WTC11 (cell line): Measurements from ENCODE around the gene NTSR1. TPM values are rescaled to one million over a fixed set of nuclear protein-coding genes. Genes with fewer than 3 reads are reported as not detected.

Source experiments
- ATAC-seq: fragments of 200-7000 bp; cut with Tn5 transposase; 2 replicates; pipeline ENCODE4 v1.10.0; 2021; ENCODE audit warnings: mild to moderate bottlenecking, moderate library complexity
- CTCF ChIA-PET: fragments of 300-600 bp; sonication (Branson Sonifier 250); formaldehyde crosslinking; loops from one replicate; lab custom pipeline; 2021; ENCODE audit warnings: antibody characterized with exemption; lab: Charles Lee
- POLR2A ChIA-PET: fragments of 350-600 bp; sonication (Branson Sonifier 250); formaldehyde crosslinking; loops from one replicate; lab custom pipeline; 2021; ENCODE audit warnings: antibody characterized with exemption; lab: Charles Lee
- DNase-seq: peaks from one replicate; pipeline ENCODE4 v3.0.0; 2021; ENCODE audit warnings: low spot score
- H3K27ac Mint-ChIP-seq: 2 replicates; pipeline ENCODE4 v1.8.0; 2021; ENCODE audit warnings: mixed read lengths
- H3K27me3 Mint-ChIP-seq: 2 replicates; pipeline ENCODE4 v1.8.0; 2021; ENCODE audit warnings: low read depth, mild to moderate bottlenecking, moderate library complexity, mixed read lengths
- H3K36me3 Mint-ChIP-seq: 2 replicates; pipeline ENCODE4 v1.8.0; 2021; ENCODE audit warnings: mixed read lengths
- H3K4me1 Mint-ChIP-seq: 2 replicates; pipeline ENCODE4 v1.8.0; 2022; ENCODE audit warnings: mixed read lengths
- H3K4me3 Mint-ChIP-seq: 2 replicates; pipeline ENCODE4 v1.8.0; 2021; ENCODE audit warnings: mild to moderate bottlenecking, moderate library complexity, mixed read lengths
- H3K9me3 Mint-ChIP-seq: 2 replicates; pipeline ENCODE4 v1.8.0; 2021; ENCODE audit warnings: mixed read lengths
- AR ChIP-seq: fragments of 250-450 bp; sonication (Bioruptor Pico); IDR thresholded peaks from 2 replicates; pipeline ENCODE4 v1.9.0; 2021; ENCODE audit warnings: mild to moderate bottlenecking
- ATF3 ChIP-seq: sonication (generic); formaldehyde crosslinking; conservative IDR thresholded peaks from 2 replicates; pipeline ENCODE4 v1.8.1; 2022; ENCODE audit warnings: mild to moderate bottlenecking, missing genetic modification reagents
- CDX4 ChIP-seq: fragments of 250-450 bp; sonication (Bioruptor Pico); IDR thresholded peaks from 2 replicates; pipeline ENCODE4 v1.9.0; 2021; ENCODE audit warnings: moderate library complexity, mild to moderate bottlenecking, inconsistent platforms, borderline replicate concordance
- CTCF ChIP-seq: fragments of 200-600 bp; IDR thresholded peaks from 2 replicates; pipeline ENCODE4 v1.8.0; 2022; ENCODE audit warnings: antibody characterized with exemption
- EMX1 ChIP-seq: fragments of 250-450 bp; sonication (Bioruptor Pico); IDR thresholded peaks from 2 replicates; pipeline ENCODE4 v1.8.0; 2021; ENCODE audit warnings: mild to moderate bottlenecking
- ETV6 ChIP-seq: sonication (generic); formaldehyde crosslinking; IDR thresholded peaks from 2 replicates; pipeline ENCODE4 v1.8.1; 2022; ENCODE audit warnings: mild to moderate bottlenecking, missing genetic modification reagents
- FOXJ3 ChIP-seq: sonication (generic); formaldehyde crosslinking; IDR thresholded peaks from 2 replicates; pipeline ENCODE4 v1.9.0; 2021; ENCODE audit warnings: missing genetic modification reagents, mild to moderate bottlenecking, borderline replicate concordance
- IRF1 ChIP-seq: sonication (generic); formaldehyde crosslinking; IDR thresholded peaks from 2 replicates; pipeline ENCODE4 v1.8.0; 2023; ENCODE audit warnings: missing genetic modification reagents
- MAX ChIP-seq: sonication (generic); formaldehyde crosslinking; IDR thresholded peaks from 2 replicates; pipeline ENCODE4 v1.8.0; 2022; ENCODE audit warnings: mild to moderate bottlenecking, missing genetic modification reagents
- NR1H2 ChIP-seq: sonication (generic); formaldehyde crosslinking; IDR thresholded peaks from 2 replicates; pipeline ENCODE4 v1.9.0; 2021; ENCODE audit warnings: mild to moderate bottlenecking, moderate library complexity, missing genetic modification reagents
- NR2C2 ChIP-seq: sonication (generic); formaldehyde crosslinking; IDR thresholded peaks from 2 replicates; pipeline ENCODE4 v1.8.0; 2022; ENCODE audit warnings: mild to moderate bottlenecking, missing genetic modification reagents
- RORB ChIP-seq: fragments of 250-450 bp; sonication (Bioruptor Pico); IDR thresholded peaks from 2 replicates; pipeline ENCODE4 v1.9.0; 2021; ENCODE audit warnings: mild to moderate bottlenecking
- STAT6 ChIP-seq: sonication (generic); formaldehyde crosslinking; conservative IDR thresholded peaks from 2 replicates; pipeline ENCODE4 v1.8.1; 2023; ENCODE audit warnings: mild to moderate bottlenecking, low read depth, missing genetic modification reagents, moderate library complexity
- TEAD1 ChIP-seq: sonication (generic); formaldehyde crosslinking; IDR thresholded peaks from 2 replicates; pipeline ENCODE4 v1.8.0; 2022; ENCODE audit warnings: mild to moderate bottlenecking, missing genetic modification reagents
- ZBTB43 ChIP-seq: sonication (generic); formaldehyde crosslinking; IDR thresholded peaks from 2 replicates; pipeline ENCODE4 v1.8.1; 2023; ENCODE audit warnings: mild to moderate bottlenecking, missing genetic modification reagents
- ZNF317 ChIP-seq: sonication (generic); formaldehyde crosslinking; IDR thresholded peaks from 2 replicates; pipeline ENCODE4 v1.8.1; 2023; ENCODE audit warnings: low read depth, mild to moderate bottlenecking, moderate library complexity, missing genetic modification reagents, borderline replicate concordance
- ZNF423 ChIP-seq: fragments of 250-450 bp; sonication (Bioruptor Pico); IDR thresholded peaks from 2 replicates; pipeline ENCODE4 v2.1.2; 2022; ENCODE audit warnings: mild to moderate bottlenecking, moderate library complexity
- ZNF425 ChIP-seq: fragments of 250-450 bp; sonication (Bioruptor Pico); conservative IDR thresholded peaks from 2 replicates; pipeline ENCODE4 v1.9.0; 2021; ENCODE audit warnings: mild to moderate bottlenecking
- total RNA-seq: library from RNA; stranded (reverse); gene quantifications from 3 replicates; pipeline ENCODE4 v1.2.3, GENCODE V29; 2021

NTSR1 gene
- total RNA-seq, 1 experiment from 2014 or later: 0.63 TPM

GRCh38 chr20:62732842-62733525, 24.3 kb downstream of the NTSR1 start (continued):
- no peak for TF ChIP-seq CTCF

- Mint-ChIP-seq H3K4me1 (no peaks in the 10 kb centered on the region), H3K4me3 (no peak overlapping the region), H3K27ac (no peak overlapping the region), H3K27me3 (peaks cover 8% of the 10 kb centered on the region), H3K9me3 (no peaks in the 10 kb centered on the region), H3K36me3 (no peaks in the 10 kb centered on the region)
- ChIA-PET CTCF (interaction anchor here (0.6 to 1.4 kb wide), 2 partner anchors 9 to 46 kb away, joined by 4 to 6 read pairs; no protein-coding TSS in a partner anchor), POLR2A (no interaction called here)
- ATAC-seq: no peak
- DNase-seq: no peak
- TF ChIP-seq TEAD1: no peak
- TF ChIP-seq EMX1 (CRISPR knock-in tag): no peak
- no peak for TF ChIP-seq ZNF423 (CRISPR knock-in tag)
- no peak for TF ChIP-seq FOXJ3
- TF ChIP-seq NR2C2 (CRISPR knock-in tag): no peak
- TF ChIP-seq NR1H2: no peak
- no peak for TF ChIP-seq STAT6
- no peak for TF ChIP-seq IRF1 (CRISPR knock-in tag)
- TF ChIP-seq MAX (CRISPR knock-in tag): no peak
- no peak for TF ChIP-seq CDX4 (CRISPR knock-in tag)
- TF ChIP-seq ETV6 (CRISPR knock-in tag): no peak
- no peak for TF ChIP-seq ZNF425 (CRISPR knock-in tag)
- no peak for TF ChIP-seq ZNF317 (CRISPR knock-in tag)
- no peak for TF ChIP-seq CTCF
- no peak for TF ChIP-seq RORB (CRISPR knock-in tag)
- TF ChIP-seq AR (CRISPR knock-in tag): no peak
- no peak for TF ChIP-seq ZBTB43
- no peak for TF ChIP-seq ATF3 (CRISPR knock-in tag)
Measured at GRCh38 chr20:62733526-62733842, 24.8 kb downstream of the NTSR1 start.
